CD4-positive, alpha-beta memory T cell (primary cell): Measurements from ENCODE around the gene TSGA10IP. TPM values are rescaled to one million over a fixed set of nuclear protein-coding genes. Genes with fewer than 3 reads are reported as not detected.

Experiments used
- CTCF ChIA-PET: fragments of 350-600 bp; sonication (Branson Sonifier 250); formaldehyde crosslinking; loops from one replicate; lab custom pipeline; 2021; ENCODE audit warnings: inconsistent platforms; ENCODE audit not compliant: partially characterized antibody; lab: Charles Lee
- POLR2A ChIA-PET: fragments of 350-600 bp; sonication (Branson Sonifier 250); formaldehyde crosslinking; loops from one replicate; lab custom pipeline; 2021; ENCODE audit not compliant: partially characterized antibody; lab: Charles Lee
- DNase-seq, 5 donors: peaks; one replicate each; pipeline versions ENCODE4 v3.0.0 to v3.0.0-alpha.2; 2020 to 2022; ENCODE audit warnings: mixed read lengths in 1 of 5
- H3K27ac ChIP-seq: one replicate; pipeline ENCODE4 v1.7.0; 2013; ENCODE audit warnings: low read depth, low read length
- H3K27me3 ChIP-seq: 2 replicates; pipeline ENCODE4 v1.7.0; 2013; ENCODE audit warnings: mild to moderate bottlenecking, low read length, moderate library complexity; ENCODE audit not compliant: insufficient read depth
- H3K36me3 ChIP-seq: 2 replicates; pipeline ENCODE4 v1.7.0; 2013; ENCODE audit warnings: mild to moderate bottlenecking, low read length, moderate library complexity; ENCODE audit not compliant: insufficient read depth
- H3K4me1 ChIP-seq: 2 replicates; pipeline ENCODE4 v1.7.0; 2013; ENCODE audit warnings: mild to moderate bottlenecking, low read length, moderate library complexity; ENCODE audit not compliant: insufficient read depth
- H3K4me3 ChIP-seq, 2 donors: one replicate each; pipeline ENCODE4 v1.7.0; 2013; ENCODE audit warnings: low read length in 2 of 2, mild to moderate bottlenecking in 1 of 2
- H3K9me3 ChIP-seq, 2 donors: one replicate each; pipeline ENCODE4 v1.7.0; 2013; ENCODE audit warnings: low read length in 2 of 2, control low read depth in 1 of 2; ENCODE audit not compliant: control insufficient read depth in 1 of 2
- H3K27ac Mint-ChIP-seq, 7 donors: one replicate each; pipeline ENCODE4 v1.8.0; 2020 to 2021; ENCODE audit warnings: mixed read lengths in 7 of 7, mild to moderate bottlenecking in 6 of 7, inconsistent platforms in 3 of 7, moderate library complexity in 3 of 7
- H3K27me3 Mint-ChIP-seq, 2 donors: one replicate each; pipeline ENCODE4 v1.8.0; 2020 to 2021; ENCODE audit warnings: mixed read lengths in 2 of 2
- H3K36me3 Mint-ChIP-seq, 2 donors: one replicate each; pipeline ENCODE4 v1.8.0; 2020 to 2021; ENCODE audit warnings: mixed read lengths in 2 of 2, inconsistent platforms in 1 of 2, mild to moderate bottlenecking in 1 of 2
- H3K4me1 Mint-ChIP-seq, 4 donors: one replicate each; pipeline ENCODE4 v1.8.0; 2020 to 2021; ENCODE audit warnings: mixed read lengths in 4 of 4, mild to moderate bottlenecking in 1 of 4
- H3K4me3 Mint-ChIP-seq, 8 donors: one replicate each; pipeline ENCODE4 v1.8.0; 2020 to 2021; ENCODE audit warnings: mixed read lengths in 8 of 8, mild to moderate bottlenecking in 7 of 8, moderate library complexity in 6 of 8, inconsistent platforms in 3 of 8
- H3K9me3 Mint-ChIP-seq, 8 donors: one replicate each; pipeline ENCODE4 v1.8.0; 2020 to 2021; ENCODE audit warnings: mixed read lengths in 8 of 8, mild to moderate bottlenecking in 5 of 8, inconsistent platforms in 3 of 8, moderate library complexity in 1 of 8
- intact Hi-C: fragments of 100-400 bp; cut with micrococcal nuclease; formaldehyde crosslinking; loops from one replicate; pipeline ENCODE4 v1.15.1; 2023
- polyA plus RNA-seq, 2 donors: library from polyadenylated mRNA; unstranded; fragments of 300-500 nt; fragmentation: Illumina TruSeq; gene quantifications; one replicate each; pipeline ENCODE4 v1.2.3, GENCODE V29; 2021
- total RNA-seq, 2 experiments: library from RNA; stranded (reverse); gene quantifications; one replicate each; pipeline ENCODE4 v1.2.3, GENCODE V29; 2021

Gene TSGA10IP
- total and polyA plus RNA-seq, 4 experiments from 2014 or later: not detected

DNA sequence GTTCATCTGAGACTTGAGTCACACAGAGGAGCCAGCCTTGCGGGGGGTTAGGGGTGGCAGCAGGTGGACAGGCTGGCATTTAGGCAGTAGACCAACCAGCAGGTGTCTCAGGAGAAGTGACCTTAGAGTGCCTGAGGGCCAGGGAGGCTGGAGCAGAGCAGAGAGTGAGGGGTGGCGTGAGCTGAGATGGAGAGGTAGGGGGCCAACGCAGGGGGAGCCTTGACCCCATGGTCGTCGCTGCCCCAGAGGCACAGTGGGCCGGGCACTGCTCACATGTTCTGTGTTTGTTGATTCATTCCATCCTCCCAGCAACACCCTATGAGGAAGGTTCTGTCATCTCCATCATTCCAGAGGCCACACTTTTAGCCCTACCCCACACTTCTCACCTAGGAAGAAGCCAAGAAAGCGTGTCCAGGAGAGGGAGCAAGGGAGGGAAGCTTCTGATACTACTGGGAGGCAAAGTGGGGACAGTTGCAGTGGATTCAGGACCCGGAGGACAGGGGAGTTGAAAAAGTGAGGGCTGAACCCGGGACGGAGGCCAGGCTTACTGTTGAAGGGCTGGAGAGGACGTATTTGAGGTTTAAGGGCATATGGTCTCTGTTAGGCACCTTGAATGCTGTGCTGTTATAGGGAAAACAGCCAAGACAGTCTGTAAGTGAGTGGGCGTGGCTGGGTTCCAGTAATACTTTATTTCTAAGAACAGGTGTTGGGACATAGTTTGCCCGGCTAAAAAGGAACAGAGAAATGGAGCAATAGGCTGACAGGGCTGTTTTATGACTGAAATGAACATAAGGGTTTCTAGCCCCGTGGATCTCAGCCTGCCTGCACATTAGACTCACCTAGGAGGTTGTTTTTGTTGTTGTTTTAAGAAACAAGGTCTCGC is 23.6 kb downstream of the TSGA10IP start:
- H3K4me3 ChIP-seq: no peak overlapping the region
- no peaks in the 10 kb centered on the region for H3K27me3 Mint-ChIP-seq
- H3K36me3 Mint-ChIP-seq: peaks cover 52 to 77% of the 10 kb centered on the region in 2 donors
- no peaks in the 10 kb centered on the region for H3K27me3 ChIP-seq
- peak overlapping the region in 2 of 7 donors; percentile 57 for H3K27ac Mint-ChIP-seq
- H3K27ac ChIP-seq: no peak overlapping the region
- DNase-seq: no peak
- POLR2A ChIA-PET: interaction anchor here (1.7 kb wide), 1 partner anchor 51 kb away, joined by 4 read pairs; the partner anchor contains the start of gene C11orf68
- no peaks in the 10 kb centered on the region for H3K9me3 ChIP-seq
- no peaks in the 10 kb centered on the region for H3K9me3 Mint-ChIP-seq
- CTCF ChIA-PET: no interaction called here
- intact Hi-C loops: no loop called here
- peaks cover 5% of the 10 kb centered on the region for H3K4me1 ChIP-seq
- H3K4me3 Mint-ChIP-seq: no peak overlapping the region
- H3K36me3 ChIP-seq: peaks cover 64% of the 10 kb centered on the region
- H3K4me1 Mint-ChIP-seq: peaks cover 5 to 19% (median 18%) of the 10 kb centered on the region in 4 donors

DNA sequence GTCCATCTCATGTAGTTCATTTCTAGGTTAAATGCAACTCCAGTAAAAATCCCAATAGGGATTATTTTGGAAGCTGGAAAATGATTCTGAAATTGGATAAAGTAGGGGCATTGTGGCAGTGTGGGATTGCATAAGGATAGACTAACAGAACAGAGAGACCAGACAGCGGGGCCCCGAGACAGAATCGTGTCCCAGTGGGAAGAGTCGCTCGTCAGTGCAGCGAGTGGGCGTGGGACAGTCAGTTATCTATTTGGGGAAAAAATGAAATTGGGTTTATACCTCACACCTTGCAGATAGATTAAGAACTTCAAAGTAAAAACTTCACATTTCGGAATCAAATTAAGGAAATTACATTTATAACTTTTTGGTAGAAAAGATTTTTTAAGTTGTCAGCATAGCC is 26.8 kb downstream of the TSGA10IP start:
- intact Hi-C loops: no loop called here
- CTCF ChIA-PET: interaction anchor here (0.8 to 1.6 kb wide), 5 partner anchors 71 to 261 kb away, joined by 3 to 5 read pairs (median 4); partner anchors contain the start of genes CCDC85B and FIBP
- Mint-ChIP-seq H3K27me3 (no peaks in the 10 kb centered on the region), H3K9me3 (no peaks in the 10 kb centered on the region), H3K4me1 (peaks cover 2 to 19% (median 9%) of the 10 kb centered on the region in 4 donors), H3K4me3 (peak overlapping the region in 1 of 8 donors; percentile 53), H3K36me3 (peaks cover 46 to 61% of the 10 kb centered on the region in 2 donors), H3K27ac (peak overlapping the region in 3 of 7 donors; percentile 0 to 35 (median 30))
- DNase-seq: no peak
- Histone ChIP-seq H3K9me3 (no peaks in the 10 kb centered on the region), H3K27ac (no peak overlapping the region), H3K27me3 (no peaks in the 10 kb centered on the region), H3K4me3 (no peak overlapping the region), H3K4me1 (no peaks in the 10 kb centered on the region), H3K36me3 (peaks cover 37% of the 10 kb centered on the region)
- POLR2A ChIA-PET: interaction anchor here (1.0 to 1.3 kb wide), 2 partner anchors 44 to 98 kb away, joined by 3 to 5 read pairs; no protein-coding TSS in a partner anchor

DNA sequence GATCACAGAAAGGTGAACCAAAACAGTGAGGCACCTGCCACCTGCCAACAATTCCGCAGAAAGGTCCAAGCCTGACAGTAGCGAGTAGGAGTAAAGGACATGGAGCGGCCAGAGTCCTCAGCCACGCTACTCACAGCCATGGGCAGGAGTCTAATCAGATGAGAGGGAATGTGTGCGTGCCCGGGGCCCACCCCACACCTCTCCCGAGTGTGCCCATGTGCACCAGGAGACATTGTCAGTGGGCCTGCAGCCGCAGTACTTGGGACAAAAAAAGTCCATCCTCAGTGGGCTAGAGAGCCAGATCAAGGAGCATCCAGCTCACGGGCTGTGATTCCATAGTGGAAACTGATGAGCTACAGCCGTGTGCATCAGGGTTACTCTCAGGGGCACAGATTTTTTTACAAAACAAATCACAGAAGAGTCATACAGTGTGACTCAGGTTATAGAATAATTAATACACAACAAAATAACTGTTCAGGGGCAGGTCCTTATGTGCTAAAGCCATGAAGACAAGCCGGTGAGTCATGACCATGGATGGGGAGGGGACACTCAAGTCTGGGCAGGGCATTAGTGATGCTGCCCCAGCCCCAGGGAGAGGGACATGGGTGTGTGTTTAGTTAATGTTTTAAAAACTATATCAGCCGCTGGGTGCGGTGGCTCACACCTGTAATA is 28.3 kb downstream of the TSGA10IP start:
- Mint-ChIP-seq H3K4me3 (no peak overlapping the region), H3K27ac (no peak overlapping the region), H3K36me3 (peaks cover 38 to 58% of the 10 kb centered on the region in 2 donors), H3K9me3 (no peaks in the 10 kb centered on the region), H3K27me3 (no peaks in the 10 kb centered on the region), H3K4me1 (peaks cover 0 to 12% (median 6%) of the 10 kb centered on the region in 4 donors)
- DNase-seq: no peak
- H3K4me1 ChIP-seq: no peaks in the 10 kb centered on the region
- H3K9me3 ChIP-seq: no peaks in the 10 kb centered on the region
- intact Hi-C loops: no loop called here
- peaks cover 32% of the 10 kb centered on the region for H3K36me3 ChIP-seq
- POLR2A ChIA-PET: interaction anchor here (0.6 kb wide), 1 partner anchor 19 kb away, joined by 3 read pairs; no protein-coding TSS in a partner anchor
- H3K27me3 ChIP-seq: no peaks in the 10 kb centered on the region
- H3K27ac ChIP-seq: no peak overlapping the region
- CTCF ChIA-PET: interaction anchor here (1.3 to 2.0 kb wide), 2 partner anchors 89 to 90 kb away, joined by 5 to 7 read pairs; no protein-coding TSS in a partner anchor
- no peak overlapping the region for H3K4me3 ChIP-seq

DNA sequence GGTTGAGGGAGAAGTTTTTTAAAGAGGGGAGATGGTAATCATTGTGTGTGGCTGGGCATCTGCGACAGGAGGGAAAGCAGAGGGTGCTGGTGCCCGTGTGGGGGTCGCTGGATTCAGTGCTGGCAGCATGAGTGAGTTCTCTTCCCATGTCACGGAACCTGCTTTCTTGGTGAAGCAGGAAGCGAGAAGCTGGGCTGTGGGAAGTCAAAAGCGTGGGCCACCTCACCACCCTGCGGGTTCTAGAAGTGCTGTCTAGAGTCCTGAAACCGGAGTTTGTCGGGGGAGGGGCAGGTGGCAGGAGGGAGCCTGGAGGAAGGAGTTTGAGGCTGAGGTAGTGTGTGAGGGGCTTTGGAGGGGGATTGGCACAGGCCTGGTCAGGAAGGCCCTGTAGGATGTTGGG is 30.5 kb downstream of the TSGA10IP start:
- CTCF ChIA-PET: interaction anchor here (2.0 kb wide), 1 partner anchor 91 kb away, joined by 7 read pairs; no protein-coding TSS in a partner anchor
- Histone ChIP-seq H3K27me3 (no peaks in the 10 kb centered on the region), H3K27ac (no peak overlapping the region), H3K4me1 (no peaks in the 10 kb centered on the region), H3K36me3 (peaks cover 24% of the 10 kb centered on the region), H3K9me3 (no peaks in the 10 kb centered on the region), H3K4me3 (no peak overlapping the region)
- Mint-ChIP-seq H3K4me1 (peaks cover 0 to 4% (median 2%) of the 10 kb centered on the region in 4 donors), H3K9me3 (no peaks in the 10 kb centered on the region), H3K27me3 (no peaks in the 10 kb centered on the region), H3K4me3 (no peak overlapping the region), H3K27ac (peak overlapping the region in 3 of 7 donors; percentile 51 to 85 (median 76)), H3K36me3 (peaks cover 32 to 56% of the 10 kb centered on the region in 2 donors)
- intact Hi-C loops: no loop called here
- no peak for DNase-seq
- POLR2A ChIA-PET: no interaction called here

DNA sequence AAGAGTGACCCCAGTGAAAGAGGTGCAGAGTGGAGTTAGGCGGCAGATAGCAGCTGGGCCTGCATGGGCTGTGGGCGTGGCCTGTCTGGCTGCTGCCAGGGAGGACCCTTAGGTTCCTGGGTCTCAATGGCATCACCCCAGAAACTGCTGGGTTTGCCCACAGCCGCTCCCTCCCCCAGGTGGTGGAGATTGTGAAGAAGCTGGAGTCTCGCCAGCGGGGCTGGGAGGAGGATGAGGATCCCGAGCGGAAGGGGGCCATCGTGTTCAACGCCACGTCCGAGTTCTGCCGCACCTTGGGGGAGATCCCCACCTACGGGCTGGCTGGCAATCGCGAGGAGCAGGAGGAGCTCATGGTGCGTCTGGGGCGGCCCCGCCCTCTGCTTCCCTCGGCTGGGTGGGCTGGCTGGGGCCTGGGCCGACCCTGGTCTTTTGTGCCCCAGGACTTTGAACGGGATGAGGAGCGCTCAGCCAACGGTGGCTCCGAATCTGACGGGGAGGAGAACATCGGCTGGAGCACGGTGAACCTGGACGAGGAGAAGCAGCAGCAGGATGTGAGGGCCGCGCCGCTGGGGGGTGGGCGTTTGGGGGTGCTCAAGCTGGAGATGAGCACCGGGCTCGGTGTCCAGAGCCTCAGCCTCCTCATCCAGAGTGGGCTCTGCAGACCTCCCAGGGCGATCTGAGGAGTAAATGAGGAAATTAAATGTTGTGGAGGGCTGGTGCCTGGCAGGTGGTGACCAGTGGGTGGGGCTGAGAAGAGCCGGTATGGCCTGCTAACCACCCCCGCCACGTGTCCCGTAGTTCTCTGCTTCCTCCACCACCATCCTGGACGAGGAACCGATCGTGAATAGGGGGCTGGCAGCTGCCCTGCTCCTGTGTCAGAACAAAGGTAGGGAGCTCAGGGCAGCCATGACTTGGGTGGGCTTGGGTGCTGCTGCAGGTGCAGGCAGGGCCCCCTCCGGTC is 31.2 kb downstream of the TSGA10IP start:
- H3K4me3 ChIP-seq: no peak overlapping the region
- ChIA-PET POLR2A (interaction anchor here (0.5 kb wide), 1 partner anchor 86 kb away, joined by 3 read pairs; the partner anchor contains the start of gene CCDC85B), CTCF (no interaction called here)
- H3K4me3 Mint-ChIP-seq: no peak overlapping the region
- H3K9me3 Mint-ChIP-seq: no peaks in the 10 kb centered on the region
- DNase-seq: no peak
- H3K27ac ChIP-seq: no peak overlapping the region
- H3K27me3 ChIP-seq: no peaks in the 10 kb centered on the region
- peaks cover 24% of the 10 kb centered on the region for H3K36me3 ChIP-seq
- peak overlapping the region in 3 of 7 donors; percentile 35 to 85 (median 73) for H3K27ac Mint-ChIP-seq
- H3K36me3 Mint-ChIP-seq: peaks cover 32 to 56% of the 10 kb centered on the region in 2 donors
- peaks cover 0 to 4% (median 2%) of the 10 kb centered on the region in 4 donors for H3K4me1 Mint-ChIP-seq
- intact Hi-C loops: no loop called here
- no peaks in the 10 kb centered on the region for H3K27me3 Mint-ChIP-seq
- H3K9me3 ChIP-seq: no peaks in the 10 kb centered on the region
- no peaks in the 10 kb centered on the region for H3K4me1 ChIP-seq

DNA sequence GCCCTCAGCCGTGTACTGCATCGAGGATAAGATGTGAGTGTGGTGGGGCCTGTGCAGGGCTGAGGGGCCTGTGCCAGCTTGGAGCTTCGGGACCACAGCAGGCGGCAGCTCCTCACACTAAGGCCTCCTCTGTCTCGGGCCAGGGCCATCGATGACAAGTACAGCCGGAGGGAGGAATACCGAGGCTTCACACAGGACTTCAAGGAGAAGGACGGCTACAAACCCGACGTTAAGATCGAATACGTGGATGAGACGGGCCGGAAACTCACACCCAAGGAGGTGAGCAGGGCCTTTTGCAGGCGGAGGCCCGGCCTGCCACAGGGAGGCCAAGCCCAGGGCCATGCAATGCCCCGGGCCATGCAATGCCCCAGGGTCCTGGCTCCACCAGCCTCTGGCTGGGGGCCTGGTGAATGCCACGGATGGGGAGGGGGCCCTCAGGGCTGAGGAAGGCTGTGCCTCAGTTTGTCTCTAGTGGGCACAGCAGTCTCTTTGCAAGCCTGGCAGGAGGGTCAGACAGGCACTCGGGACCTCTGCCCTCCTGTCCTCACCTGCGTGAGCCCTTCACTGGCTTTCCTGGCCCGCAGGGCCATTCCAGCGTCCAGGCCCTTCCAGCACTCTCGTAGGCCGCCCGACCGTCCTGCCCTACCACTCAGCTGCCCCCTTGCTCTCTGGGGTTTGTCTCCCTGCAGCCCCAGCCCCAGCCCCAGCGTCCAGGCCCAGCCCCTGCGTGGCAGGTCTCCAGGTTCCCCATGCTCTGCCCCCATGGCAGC is 32.5 kb downstream of the TSGA10IP start:
- Histone ChIP-seq H3K4me3 (no peak overlapping the region), H3K27me3 (no peaks in the 10 kb centered on the region), H3K27ac (no peak overlapping the region), H3K4me1 (no peaks in the 10 kb centered on the region), H3K9me3 (no peaks in the 10 kb centered on the region), H3K36me3 (peaks cover 24% of the 10 kb centered on the region)
- Mint-ChIP-seq H3K36me3 (peaks cover 24 to 45% of the 10 kb centered on the region in 2 donors), H3K9me3 (no peaks in the 10 kb centered on the region), H3K4me3 (no peak overlapping the region), H3K27me3 (no peaks in the 10 kb centered on the region), H3K4me1 (peaks cover 0 to 4% (median under 1%) of the 10 kb centered on the region in 4 donors), H3K27ac (no peak overlapping the region)
- ChIA-PET CTCF (no interaction called here), POLR2A (no interaction called here)
- intact Hi-C loops: no loop called here
- no peak for DNase-seq
